HG03066 (cell line): ENCODE results near the gene SDHA.
"Not testable (repeated sequence)": the region's sequence is repeated elsewhere in the genome, so short reads cannot be mapped to it uniquely, and the experiment has no call there.

Experiments used
- ATAC-seq: cut with Tn5 transposase; IDR thresholded peaks from one replicate; pipeline ENCODE4 v1.9.1; 2021; ENCODE audit warnings: low read depth; ENCODE audit not compliant: unreplicated experiment

Gene SDHA

DNA sequence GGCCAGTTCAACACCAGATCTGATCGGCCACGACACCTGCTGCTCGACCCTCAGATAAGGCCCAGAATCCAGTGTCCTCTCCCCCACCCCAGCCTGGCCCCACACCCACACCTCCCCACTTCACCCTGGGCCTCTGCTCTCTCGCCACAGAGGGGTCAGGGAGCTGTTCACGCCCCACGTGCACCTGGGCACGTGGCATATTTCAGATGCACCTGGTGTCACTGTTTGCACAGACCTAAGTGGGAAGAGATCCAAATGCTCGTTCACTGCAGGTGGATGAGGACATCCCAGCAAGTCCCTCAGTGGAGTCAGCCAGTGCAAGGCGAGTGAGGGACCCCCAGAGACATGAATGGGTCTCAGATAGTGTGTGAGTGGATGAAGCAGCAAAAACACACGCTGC is 78.1 kb downstream of the SDHA start:
- ATAC-seq = not testable (repeated sequence)

DNA sequence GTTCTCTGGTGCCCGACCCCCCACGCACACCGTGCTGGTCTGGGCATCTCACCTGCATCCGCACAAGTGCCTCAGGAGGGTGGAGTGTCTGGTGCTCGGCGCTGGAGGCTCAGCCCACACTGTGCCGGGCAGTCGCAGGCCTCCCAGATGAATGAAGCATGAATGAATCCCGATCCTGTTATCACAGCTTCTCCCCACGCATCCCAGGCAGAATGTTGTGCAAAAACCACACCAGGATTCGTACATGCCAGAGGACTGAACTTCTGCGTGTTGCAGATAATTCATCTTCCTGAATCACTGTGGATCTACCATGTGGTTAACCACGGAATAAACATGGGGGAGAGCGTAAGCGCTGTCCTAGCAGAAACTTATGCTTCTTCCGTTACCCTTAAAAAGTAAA is 78.8 kb downstream of the SDHA start:
- ATAC-seq = not testable (repeated sequence)

DNA sequence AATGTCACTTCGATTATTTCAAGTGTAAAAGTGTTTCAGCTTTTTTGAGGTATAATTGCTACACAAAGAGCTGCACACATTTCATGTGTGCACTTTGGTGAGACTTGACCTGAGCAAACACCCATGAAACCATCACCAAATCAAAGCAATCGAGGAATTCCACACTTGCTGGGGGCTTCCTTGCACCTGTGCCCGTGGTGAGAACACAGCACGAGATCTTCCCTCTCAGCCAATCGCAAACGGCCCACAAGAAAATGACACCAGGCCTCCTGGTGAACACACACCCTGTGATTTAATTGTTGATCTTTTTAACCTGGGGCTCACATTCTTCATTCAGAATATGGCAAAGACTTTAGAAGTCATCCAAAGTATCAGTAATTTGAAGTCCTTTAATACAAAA is 79.3 kb downstream of the SDHA start:
- ATAC-seq = not testable (repeated sequence)

DNA sequence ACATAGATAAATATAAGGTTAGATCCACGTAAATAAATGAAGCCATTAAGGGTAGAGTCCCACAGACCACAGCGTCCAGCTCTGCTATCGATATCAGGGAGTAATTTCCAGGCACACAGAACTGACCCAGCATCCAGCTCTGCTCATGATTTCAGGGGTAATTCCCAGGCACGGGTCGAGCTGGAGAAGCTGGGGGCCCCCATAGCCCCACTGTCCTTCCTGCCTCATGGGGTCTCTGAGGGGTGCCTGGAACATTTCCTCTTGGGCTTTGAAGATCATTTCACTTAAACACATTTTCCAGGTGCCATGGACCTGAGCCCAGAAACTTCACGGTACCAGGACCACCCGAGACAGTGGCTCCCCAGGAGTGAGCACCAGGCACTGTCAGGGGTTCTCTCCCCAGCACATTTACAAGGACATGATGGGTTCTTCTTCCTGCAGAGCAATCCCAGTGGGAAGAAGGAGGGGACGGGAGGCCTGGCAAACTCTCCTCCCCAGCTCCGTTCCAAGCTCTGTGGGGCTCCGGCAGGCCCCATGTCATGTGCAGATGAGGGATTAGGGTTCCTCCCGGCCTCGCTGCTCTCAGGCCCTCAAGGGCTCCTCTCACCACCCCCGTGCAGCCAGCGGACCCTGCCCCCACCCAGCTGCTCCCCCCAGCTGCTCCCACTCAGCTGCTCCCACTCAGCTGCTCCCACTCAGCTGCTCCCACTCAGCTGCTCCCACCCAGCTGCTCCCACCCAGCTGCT is 80.0 kb downstream of the SDHA start:
- not testable (repeated sequence) for ATAC-seq

DNA sequence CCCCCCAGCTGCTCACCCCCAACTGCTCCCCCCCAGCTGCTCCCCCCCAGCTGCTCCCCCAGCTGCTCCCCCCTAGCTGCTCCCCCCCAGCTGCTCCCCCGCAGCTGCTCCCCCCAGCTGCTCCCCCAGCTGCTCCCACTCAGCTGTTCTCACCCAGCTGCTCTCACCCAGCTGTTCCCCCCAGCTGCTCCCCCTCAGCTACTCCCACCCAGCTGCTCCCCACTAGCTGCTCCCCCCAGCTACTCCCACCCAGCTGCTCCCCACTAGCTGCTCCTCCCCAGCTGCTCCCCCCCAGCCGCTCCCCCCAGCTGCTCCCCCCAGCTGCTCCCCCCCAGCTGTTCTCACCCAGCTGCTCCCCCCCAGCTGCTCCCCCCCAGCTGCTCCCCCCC is 80.6 kb downstream of the SDHA start:
- ATAC-seq = no peak

DNA sequence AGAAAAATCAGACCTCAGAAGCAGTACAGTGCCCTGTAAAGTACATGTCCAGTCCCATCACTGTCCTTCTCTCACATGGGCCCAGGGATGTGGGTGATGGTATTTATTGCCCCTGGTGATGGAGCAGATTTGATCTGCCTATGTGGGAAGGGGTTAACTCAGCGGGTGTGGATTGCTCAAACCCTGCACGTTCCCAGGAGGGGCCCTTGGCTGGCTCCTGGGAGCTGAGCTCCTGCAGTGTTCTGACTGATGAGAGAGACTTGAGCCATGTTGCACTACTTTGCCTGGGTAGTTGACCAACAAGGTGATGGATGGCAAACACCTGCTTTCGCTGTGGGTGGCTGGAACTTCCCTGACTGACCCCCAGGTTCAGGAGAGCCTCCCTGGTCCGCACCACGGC is 81.8 kb downstream of the SDHA start:
- not testable (repeated sequence) for ATAC-seq

DNA sequence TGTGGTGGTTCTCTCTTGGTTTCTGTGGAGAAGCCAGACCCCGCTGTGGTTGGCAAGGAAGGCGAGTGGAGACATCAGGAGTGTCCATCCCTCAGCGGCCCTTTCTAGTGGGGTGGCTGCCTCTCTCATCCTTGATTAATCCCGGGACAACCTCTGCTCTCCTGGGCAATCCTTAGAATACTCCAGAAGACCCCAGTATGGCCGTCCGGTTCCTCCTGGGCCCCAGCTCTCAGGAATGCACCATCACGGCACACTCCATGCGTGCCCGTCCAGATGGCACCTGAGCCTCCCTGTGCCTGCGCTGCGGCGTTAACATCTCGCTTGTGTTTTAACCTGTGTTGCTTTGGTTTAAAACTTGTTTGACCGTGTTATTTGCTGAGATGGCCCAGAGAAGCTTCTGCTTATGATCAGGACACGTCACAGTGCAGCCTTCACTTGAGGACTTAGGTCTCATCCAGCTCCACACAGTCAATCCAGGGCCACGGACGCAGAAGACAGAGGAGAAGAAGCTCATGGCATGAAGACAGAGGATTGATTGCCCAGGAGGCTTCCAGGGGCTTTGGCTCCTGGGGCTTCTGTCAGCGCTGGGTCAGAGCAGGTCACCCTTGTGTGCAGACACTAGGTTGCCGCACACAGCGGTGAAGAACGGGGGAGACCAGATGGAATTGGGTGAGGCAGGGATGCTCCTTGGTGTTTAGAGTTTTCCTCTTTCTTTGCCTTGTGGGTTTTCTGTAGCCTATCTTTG is 82.7 kb downstream of the SDHA start:
- ATAC-seq = not testable (repeated sequence)

DNA sequence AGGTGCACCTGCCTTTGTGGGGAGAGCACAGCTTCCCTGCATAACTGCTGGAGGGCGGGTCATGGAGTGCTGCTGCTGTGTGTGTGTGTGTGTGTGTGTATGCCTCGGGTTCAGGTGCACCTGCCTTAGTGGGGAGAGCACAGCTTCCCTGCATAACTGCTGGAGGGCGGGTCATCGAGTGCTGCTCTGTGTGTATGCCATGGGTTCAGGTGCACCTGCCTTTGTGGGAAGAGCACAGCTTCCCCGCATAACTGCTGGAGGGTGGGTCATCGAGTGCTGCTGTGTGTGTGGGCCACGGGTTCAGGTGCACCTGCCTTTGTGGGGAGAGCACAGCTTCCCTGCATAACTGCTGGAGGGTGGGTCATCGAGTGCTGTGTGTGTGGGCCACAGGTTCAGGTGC is 84.3 kb downstream of the SDHA start:
- not testable (repeated sequence) for ATAC-seq

DNA sequence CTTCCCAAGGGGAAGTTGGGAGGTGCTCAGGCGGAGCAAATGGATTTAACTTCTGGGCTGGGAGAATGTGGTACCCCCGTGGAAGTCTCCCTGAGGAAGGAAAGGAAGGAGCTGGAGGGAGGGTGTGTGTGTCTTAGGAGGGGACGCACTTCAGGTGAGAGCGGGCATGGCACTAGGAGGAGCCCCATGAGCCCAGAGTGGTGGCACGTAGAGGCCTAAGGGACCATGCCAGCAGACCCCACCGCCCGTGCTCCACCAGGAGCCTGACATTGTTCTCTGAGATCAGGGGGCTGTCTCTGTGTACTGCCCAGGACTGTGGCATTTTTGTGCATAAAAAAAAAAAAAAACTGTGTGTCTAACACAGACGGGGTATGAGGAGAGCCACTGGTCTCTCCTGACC is 84.8 kb downstream of the SDHA start:
- ATAC-seq = no peak

DNA sequence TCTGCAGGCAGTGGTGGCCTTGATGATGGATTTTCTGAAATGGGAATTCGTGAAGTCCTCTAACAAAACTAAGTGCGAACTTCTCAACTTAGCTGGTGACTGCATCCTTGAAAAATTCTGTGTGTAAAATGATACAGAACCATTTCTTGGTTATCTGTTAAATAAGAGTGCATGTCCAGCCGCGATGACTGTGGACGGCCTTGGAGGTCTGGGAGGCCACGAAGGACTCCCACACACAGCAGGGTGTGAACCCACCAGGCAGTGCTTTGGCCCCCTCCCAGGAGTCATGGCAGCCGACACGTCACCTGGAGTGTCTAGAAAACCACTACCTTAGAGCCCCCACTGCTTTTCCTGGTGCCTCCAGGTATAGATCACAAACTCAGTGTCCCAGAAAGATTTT is 85.6 kb downstream of the SDHA start:
- ATAC-seq = not testable (repeated sequence)

DNA sequence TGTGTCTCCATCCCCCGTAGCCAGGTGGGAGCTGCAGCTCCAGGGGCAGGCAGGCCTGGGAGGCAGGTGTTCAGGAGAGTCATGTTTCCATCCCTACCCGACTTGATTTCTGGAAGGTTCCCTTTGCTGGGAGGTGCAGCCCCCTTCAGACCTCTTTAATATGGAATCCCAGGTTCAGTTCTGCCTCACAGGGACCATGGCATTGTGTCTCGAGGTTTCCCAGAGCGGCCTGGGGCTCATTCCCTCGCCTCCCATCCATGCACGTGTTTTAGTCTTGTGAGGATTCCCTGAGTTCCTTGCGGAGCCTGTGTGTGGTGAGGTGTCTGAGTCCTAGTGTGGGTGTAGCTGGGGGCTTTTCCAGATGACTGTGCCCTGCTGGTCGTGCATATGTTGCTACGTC is 86.9 kb downstream of the SDHA start:
- no peak for ATAC-seq

DNA sequence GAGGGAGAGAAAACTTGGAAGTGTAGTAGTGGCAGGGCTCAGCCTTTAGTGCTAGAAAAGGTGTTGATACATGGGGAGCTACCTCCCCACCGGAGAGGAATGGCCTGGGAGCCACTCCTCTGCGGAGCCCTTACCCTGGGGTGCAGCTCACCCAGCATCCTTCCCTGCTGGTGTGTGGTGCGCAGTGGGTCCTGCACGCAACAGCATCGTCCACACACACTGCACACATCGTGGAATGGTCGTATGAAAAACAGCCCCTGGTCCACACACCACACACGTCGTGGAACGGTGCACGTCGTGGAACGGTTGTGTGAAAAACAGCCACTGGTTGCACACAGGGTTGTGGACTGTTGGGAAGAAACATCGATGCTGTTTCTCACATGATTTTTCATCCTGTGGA is 87.3 kb downstream of the SDHA start:
- no peak for ATAC-seq

DNA sequence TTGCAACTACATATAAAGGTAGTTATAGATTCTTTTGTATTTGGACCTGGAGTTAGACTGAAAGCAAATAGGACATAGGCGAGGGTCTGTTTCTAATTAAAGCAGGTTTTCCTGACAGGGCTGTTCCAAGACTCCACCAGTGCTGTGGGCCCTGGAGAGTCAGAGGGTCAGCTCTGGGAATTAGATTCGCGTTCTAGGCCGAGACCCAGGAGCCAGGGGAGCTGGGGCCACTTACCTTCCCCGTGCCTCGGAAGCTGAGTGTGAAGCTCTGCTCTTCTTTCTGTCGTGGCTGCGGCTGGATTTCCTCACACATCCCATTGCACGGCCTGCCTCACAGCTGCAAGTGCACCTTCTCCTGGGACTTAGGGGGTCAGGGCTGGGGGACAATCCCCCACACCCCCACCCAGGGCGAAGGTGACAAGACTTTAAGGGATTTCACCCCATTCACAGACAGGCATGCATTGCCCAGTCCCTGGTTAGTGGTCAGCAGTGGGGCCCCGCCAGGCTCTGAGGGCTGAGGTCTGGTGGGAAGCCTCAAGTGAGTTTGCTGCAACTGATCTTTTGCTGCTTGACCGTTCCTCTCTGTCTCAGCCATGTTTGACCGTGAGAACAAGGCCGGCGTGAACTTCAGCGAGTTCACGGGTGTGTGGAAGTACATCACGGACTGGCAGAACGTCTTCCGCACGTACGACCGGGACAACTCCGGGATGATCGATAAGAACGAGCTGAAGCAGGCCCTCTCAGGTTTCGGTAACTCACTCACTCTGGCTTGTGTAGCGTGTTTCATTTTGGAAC is 88.1 kb downstream of the SDHA start:
- ATAC-seq = no peak
